GM18520 (cell line): Measurements from ENCODE around the gene HS6ST1.
"Not testable (repeated sequence)": the region's sequence is repeated elsewhere in the genome, so short reads cannot be mapped to it uniquely, and the experiment has no call there.

Experiments
- ATAC-seq: cut with Tn5 transposase; IDR thresholded peaks from one replicate; pipeline ENCODE4 v1.9.1; 2021; ENCODE audit not compliant: unreplicated experiment

HS6ST1 gene

GRCh38 chr2:128322715-128323554 lies 4.3 kb upstream of the HS6ST1 start:
- ATAC-seq = no peak

- ATAC-seq = peak; percentile 60
These were observed 3.4 kb upstream of the HS6ST1 start for GRCh38 chr2:128321784-128322714.

- ATAC-seq = no peak
These were observed 2.5 kb upstream of the HS6ST1 start for GRCh38 chr2:128320906-128321771.

GRCh38 chr2:128320192-128320905 lies 1.7 kb upstream of the HS6ST1 start:
- ATAC-seq = no peak

GRCh38 chr2:128319631-128320191 lies 1.0 kb upstream of the HS6ST1 start:
- no peak for ATAC-seq

GRCh38 chr2:128318245-128318644 lies 423 bp downstream of the HS6ST1 start:
- ATAC-seq = not testable (repeated sequence)

- ATAC-seq = not testable (repeated sequence)
These were observed 806 bp downstream of the HS6ST1 start for GRCh38 chr2:128317899-128318225.

GRCh38 chr2:128317181-128317898 lies 1.3 kb downstream of the HS6ST1 start:
- no peak for ATAC-seq

- ATAC-seq = no peak
These were observed 1.9 kb downstream of the HS6ST1 start for GRCh38 chr2:128316777-128317180.

- ATAC-seq = no peak
These were observed 2.6 kb downstream of the HS6ST1 start for GRCh38 chr2:128315829-128316776.

GRCh38 chr2:128315122-128315828 lies 3.4 kb downstream of the HS6ST1 start:
- no peak for ATAC-seq

GRCh38 chr2:128314348-128315121 lies 4.1 kb downstream of the HS6ST1 start:
- ATAC-seq = no peak

GRCh38 chr2:128313931-128314347 lies 4.7 kb downstream of the HS6ST1 start:
- no peak for ATAC-seq

- ATAC-seq = no peak
These were observed 5.4 kb downstream of the HS6ST1 start for GRCh38 chr2:128313091-128313836.

- no peak for ATAC-seq
These were observed 6.3 kb downstream of the HS6ST1 start for GRCh38 chr2:128312411-128312810.

GRCh38 chr2:128311755-128312341 lies 6.8 kb downstream of the HS6ST1 start:
- ATAC-seq = no peak
